Activated B cell treated with CpG ODN at 0.5 μM for 24 hours (primary cell): ENCODE measurements around the gene ETFBKMT. TPM values are rescaled to one million over a fixed set of nuclear protein-coding genes. Genes with fewer than 3 reads are reported as not detected.
"Not testable (repeated sequence)": the region's sequence is repeated elsewhere in the genome, so short reads cannot be mapped to it uniquely, and the experiment has no call there.

Experiments
- ATAC-seq: fragments of 200-7000 bp; cut with Tn5 transposase; one replicate; pipeline ENCODE4 v1.10.0; 2021; ENCODE audit warnings: low read depth, mild to moderate bottlenecking, moderate library complexity
- CTCF ChIA-PET: fragments of 350-600 bp; sonication (Branson Sonifier 250); formaldehyde crosslinking; loops from one replicate; lab custom pipeline; 2021; ENCODE audit warnings: antibody characterized with exemption; lab: Charles Lee
- POLR2A ChIA-PET: fragments of 350-600 bp; sonication (Branson Sonifier 250); formaldehyde crosslinking; loops from one replicate; lab custom pipeline; 2021; ENCODE audit warnings: antibody characterized with exemption; lab: Charles Lee
- DNase-seq: peaks from one replicate; pipeline ENCODE4 v3.0.0; 2022
- H3K27ac Mint-ChIP-seq: one replicate; pipeline ENCODE4 v1.8.0; 2020; ENCODE audit warnings: mixed read lengths
- H3K27me3 Mint-ChIP-seq: one replicate; pipeline ENCODE4 v1.8.0; 2021; ENCODE audit warnings: mixed read lengths
- H3K36me3 Mint-ChIP-seq: one replicate; pipeline ENCODE4 v1.8.0; 2021; ENCODE audit warnings: low read depth, mixed read lengths
- H3K4me1 Mint-ChIP-seq: one replicate; pipeline ENCODE4 v1.8.0; 2021; ENCODE audit warnings: mixed read lengths
- H3K4me3 Mint-ChIP-seq: one replicate; pipeline ENCODE4 v1.8.0; 2020; ENCODE audit warnings: mild to moderate bottlenecking, mixed read lengths
- H3K9me3 Mint-ChIP-seq: one replicate; pipeline ENCODE4 v1.8.0; 2020; ENCODE audit warnings: mixed read lengths
- intact Hi-C: fragments of 100-400 bp; cut with micrococcal nuclease; formaldehyde crosslinking; loops from one replicate; pipeline ENCODE4 v1.15.1; 2024
- total RNA-seq: library from RNA; stranded (reverse); gene quantifications from 2 replicates; pipeline ENCODE4 v1.2.3, GENCODE V29; 2022
- TF ChIP-seq, protein P1 (sequence below): fragments of 200-600 bp; IDR thresholded peaks from one replicate; pipeline ENCODE4 v1.8.0; 2022; ENCODE audit warnings: antibody characterized with exemption, mild to moderate bottlenecking

Gene ETFBKMT
- total RNA-seq, 1 donor from 2014 or later = 2.0 TPM

DNA sequence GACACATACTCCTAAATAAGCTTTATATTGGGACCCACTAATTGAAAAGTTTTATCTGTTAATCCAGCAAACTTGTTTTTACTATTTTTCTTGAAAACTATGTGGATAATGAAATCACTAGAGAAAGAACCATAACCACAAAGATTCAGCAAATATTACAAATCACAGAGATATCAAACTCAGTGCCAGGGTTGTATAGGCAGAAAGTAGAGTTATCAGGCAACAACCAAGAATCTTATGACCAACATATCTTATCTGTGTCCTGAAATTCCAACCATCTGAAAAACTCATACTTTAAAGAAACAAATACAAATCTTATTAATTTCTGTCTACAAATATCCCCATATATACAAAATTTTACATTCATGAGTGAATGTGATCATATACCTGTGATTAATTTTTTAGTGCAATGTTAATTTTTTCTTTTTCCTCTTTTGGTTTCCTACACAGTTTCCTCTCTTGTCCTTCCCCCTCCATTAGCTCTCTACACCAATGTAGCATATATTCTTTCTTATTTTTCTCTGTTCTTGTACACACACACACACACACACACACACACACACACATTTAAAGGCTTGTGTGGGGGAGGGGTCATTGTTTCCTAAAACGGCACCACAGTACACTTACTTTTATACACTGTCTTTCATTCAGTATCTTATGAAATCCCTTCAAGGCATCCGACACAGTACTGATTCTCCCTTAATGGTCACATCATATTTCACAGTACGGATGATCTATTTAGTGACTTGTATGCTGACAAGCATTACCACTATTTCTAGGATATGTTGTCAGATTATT, 50.7 kb downstream of the ETFBKMT start:
- H3K27ac Mint-ChIP-seq = peak overlapping the region; percentile 57
- ChIA-PET POLR2A (interaction anchor here (0.6 to 1.2 kb wide), 3 partner anchors 19 to 589 kb away, joined by 3 to 4 read pairs (median 3); partner anchors contain the start of gene AMN1), CTCF (interaction anchor here (0.8 kb wide), 1 partner anchor 250 kb away, joined by 3 read pairs; no protein-coding TSS in a partner anchor)

DNA sequence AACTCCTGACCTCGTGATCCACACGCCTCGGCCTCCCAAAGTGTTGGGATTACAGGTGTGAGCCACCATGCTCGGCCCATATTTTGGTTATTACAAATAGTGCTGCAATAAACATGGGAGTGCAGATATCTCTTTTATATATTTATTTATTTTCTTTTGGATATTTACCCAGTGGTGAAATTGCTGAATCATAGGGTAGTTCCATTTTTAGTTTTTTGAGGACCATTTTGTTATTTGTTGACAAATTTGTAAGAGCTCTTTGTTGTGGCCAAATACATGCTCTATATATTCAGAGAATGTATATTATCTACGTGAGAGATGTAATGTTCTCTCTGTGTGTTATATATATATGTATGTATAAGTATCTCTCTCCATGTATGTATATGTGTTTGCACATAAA, 53.4 kb downstream of the ETFBKMT start:
- CTCF ChIA-PET = no interaction called here

More for the DNA sequence above, 50.7 kb downstream of the ETFBKMT start:
- H3K36me3 Mint-ChIP-seq = peaks cover 44% of the 10 kb centered on the region
- no peak for DNase-seq
- H3K9me3 Mint-ChIP-seq = peaks cover 9% of the 10 kb centered on the region
- intact Hi-C loops = no loop called here
- TF ChIP-seq, protein P1, sequence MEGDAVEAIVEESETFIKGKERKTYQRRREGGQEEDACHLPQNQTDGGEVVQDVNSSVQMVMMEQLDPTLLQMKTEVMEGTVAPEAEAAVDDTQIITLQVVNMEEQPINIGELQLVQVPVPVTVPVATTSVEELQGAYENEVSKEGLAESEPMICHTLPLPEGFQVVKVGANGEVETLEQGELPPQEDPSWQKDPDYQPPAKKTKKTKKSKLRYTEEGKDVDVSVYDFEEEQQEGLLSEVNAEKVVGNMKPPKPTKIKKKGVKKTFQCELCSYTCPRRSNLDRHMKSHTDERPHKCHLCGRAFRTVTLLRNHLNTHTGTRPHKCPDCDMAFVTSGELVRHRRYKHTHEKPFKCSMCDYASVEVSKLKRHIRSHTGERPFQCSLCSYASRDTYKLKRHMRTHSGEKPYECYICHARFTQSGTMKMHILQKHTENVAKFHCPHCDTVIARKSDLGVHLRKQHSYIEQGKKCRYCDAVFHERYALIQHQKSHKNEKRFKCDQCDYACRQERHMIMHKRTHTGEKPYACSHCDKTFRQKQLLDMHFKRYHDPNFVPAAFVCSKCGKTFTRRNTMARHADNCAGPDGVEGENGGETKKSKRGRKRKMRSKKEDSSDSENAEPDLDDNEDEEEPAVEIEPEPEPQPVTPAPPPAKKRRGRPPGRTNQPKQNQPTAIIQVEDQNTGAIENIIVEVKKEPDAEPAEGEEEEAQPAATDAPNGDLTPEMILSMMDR = no peak
- ATAC-seq = no peak
- H3K4me1 Mint-ChIP-seq = peaks cover 27% of the 10 kb centered on the region
- no peaks in the 10 kb centered on the region for H3K27me3 Mint-ChIP-seq
- H3K4me3 Mint-ChIP-seq = no peak overlapping the region

DNA sequence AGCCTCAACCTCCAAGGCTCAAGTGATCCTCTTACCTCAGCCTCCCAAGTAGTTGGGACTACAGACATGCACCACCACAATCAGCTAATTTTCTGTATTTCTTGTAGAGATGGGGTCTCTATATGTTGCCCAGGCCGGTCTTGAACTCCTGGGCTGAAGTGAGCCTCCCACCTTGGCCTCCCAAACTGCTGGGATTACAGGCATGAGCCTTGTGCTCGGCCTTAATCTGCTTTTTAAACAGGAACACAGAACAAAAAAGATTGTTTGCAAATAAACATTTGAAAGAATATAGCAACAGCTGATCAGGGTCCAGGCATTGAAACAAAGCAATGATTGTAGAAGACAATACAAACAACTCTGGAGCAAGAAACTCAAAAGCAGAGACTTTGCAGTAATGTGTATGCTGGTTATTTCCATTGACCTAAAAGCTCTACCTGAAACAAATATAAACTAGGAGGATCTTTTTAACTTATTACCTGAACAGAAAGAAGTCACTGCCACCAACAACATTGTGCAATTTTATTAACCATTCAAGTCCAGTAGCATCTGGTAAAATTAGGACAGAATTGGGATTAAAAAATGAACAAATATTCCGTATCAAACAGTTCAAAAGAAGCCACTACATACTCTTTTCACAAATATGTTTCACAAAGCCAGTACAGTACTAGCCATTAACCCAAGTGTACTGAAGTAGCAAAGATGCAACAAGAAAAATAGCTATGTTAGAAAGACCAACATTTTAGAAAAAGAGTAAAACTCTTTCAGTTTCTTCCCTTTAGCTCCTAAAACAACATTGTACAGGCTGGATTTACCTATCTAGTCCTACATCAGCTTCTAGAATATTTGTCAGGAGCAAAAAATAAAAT, 55.2 kb downstream of the ETFBKMT start:
- H3K9me3 Mint-ChIP-seq = peaks cover 6% of the 10 kb centered on the region
- ATAC-seq (peak; percentile 11), DNase-seq (no peak)
- TF ChIP-seq, protein P1 = no peak
- ChIA-PET CTCF (interaction anchor here (0.8 to 1.5 kb wide), 5 partner anchors 25 to 346 kb away, joined by 3 to 7 read pairs (median 4); no protein-coding TSS in a partner anchor), POLR2A (interaction anchor here (0.5 to 3.4 kb wide), 36 partner anchors 9 to 573 kb away, joined by 3 to 101 read pairs (median 4); partner anchors contain the start of genes AMN1, ETFBKMT and RESF1)
- no peaks in the 10 kb centered on the region for H3K27me3 Mint-ChIP-seq
- peak overlapping the region; percentile 85 for H3K27ac Mint-ChIP-seq
- peaks cover 36% of the 10 kb centered on the region for H3K36me3 Mint-ChIP-seq
- peak overlapping the region; percentile 32 for H3K4me3 Mint-ChIP-seq
- peaks cover 64% of the 10 kb centered on the region for H3K4me1 Mint-ChIP-seq
- intact Hi-C loops = loop anchor here (1.0 kb wide), 6 partner anchors 14 to 245 kb away; partner anchors contain the start of genes ETFBKMT and RESF1

More for the DNA sequence above, 53.4 kb downstream of the ETFBKMT start:
- Mint-ChIP-seq H3K4me1 (peaks cover 50% of the 10 kb centered on the region), H3K4me3 (no peak overlapping the region), H3K36me3 (peaks cover 36% of the 10 kb centered on the region), H3K9me3 (peaks cover 11% of the 10 kb centered on the region), H3K27ac (no peak overlapping the region), H3K27me3 (no peaks in the 10 kb centered on the region)
- intact Hi-C loops = no loop called here
- ATAC-seq (no peak), DNase-seq (no peak)
- POLR2A ChIA-PET = interaction anchor here (0.9 to 3.4 kb wide), 3 partner anchors 16 to 96 kb away, joined by 3 to 43 read pairs (median 37); partner anchors contain the start of gene AMN1
- TF ChIP-seq, protein P1 = no peak

DNA sequence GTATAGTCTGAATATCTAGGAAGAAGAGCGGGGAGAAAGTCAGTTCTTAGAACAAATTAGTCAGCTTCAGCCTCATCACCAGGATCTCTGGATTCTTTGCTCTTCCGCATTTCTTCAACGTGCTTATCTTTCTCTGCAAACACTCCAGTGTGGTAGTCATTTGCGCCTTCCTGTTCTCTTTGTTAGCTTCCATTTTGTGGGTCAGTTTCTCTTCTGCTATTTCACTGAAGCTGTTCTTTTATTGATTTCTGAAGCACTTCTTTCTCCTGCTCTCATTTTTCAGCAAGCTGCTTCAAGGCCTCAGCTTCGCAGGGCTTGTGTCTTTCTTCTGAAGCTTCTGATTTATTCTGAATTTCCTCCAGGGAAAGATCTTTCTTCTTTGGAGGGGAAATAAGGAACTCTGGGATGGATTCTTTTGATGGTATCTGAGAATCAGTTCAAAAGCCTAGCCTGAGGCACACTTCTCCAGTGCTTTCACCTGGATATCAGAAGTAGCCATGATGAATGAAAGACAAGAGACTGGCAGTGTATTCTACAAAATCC, 55.9 kb downstream of the ETFBKMT start:
- Mint-ChIP-seq H3K4me1 (peaks cover 58% of the 10 kb centered on the region), H3K27ac (peak overlapping the region; percentile 85), H3K36me3 (peaks cover 38% of the 10 kb centered on the region), H3K27me3 (no peaks in the 10 kb centered on the region), H3K4me3 (peak overlapping the region; percentile 32), H3K9me3 (peaks cover 6% of the 10 kb centered on the region)
- CTCF ChIA-PET = interaction anchor here (0.8 to 1.5 kb wide), 5 partner anchors 24 to 345 kb away, joined by 3 to 7 read pairs (median 4); no protein-coding TSS in a partner anchor
- POLR2A ChIA-PET = interaction anchor here (0.6 to 3.4 kb wide), 39 partner anchors 9 to 572 kb away, joined by 3 to 101 read pairs (median 4); partner anchors contain the start of genes AMN1, ETFBKMT and RESF1
- ATAC-seq (peak; percentile 93), DNase-seq (no peak)
- TF ChIP-seq, protein P1 = no peak
- intact Hi-C loops = loop anchor here (1.0 kb wide), 6 partner anchors 13 to 244 kb away; partner anchors contain the start of genes ETFBKMT and RESF1

DNA sequence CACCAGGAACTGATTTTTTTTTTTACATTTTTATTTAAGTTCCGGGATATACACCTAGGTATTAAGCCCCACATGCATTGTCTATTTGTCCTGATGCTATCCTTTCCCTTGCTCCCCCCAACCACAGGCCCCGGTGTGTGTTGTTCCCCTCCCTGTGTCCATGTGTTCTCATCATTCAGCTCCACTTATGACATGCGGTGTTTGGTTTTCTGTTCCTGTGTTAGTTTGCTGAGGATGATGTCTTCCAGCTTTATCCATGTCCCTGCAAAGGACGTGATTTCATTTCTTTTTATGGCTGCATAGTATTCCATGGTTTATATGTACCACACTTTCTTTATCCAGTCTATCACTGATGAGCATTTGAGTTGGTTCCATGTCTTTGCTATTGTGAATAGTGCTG, 57.5 kb downstream of the ETFBKMT start:
- H3K9me3 Mint-ChIP-seq, intact Hi-C loops, H3K27me3 Mint-ChIP-seq, CTCF ChIA-PET, DNase-seq, ATAC-seq: not testable (repeated sequence)
- peak overlapping the region; percentile 85 for H3K27ac Mint-ChIP-seq
- peaks cover 49% of the 10 kb centered on the region for H3K36me3 Mint-ChIP-seq
- H3K4me3 Mint-ChIP-seq = peak overlapping the region; percentile 32
- POLR2A ChIA-PET = interaction anchor here (0.6 to 3.1 kb wide), 2 partner anchors 11 to 158 kb away, joined by 4 to 18 read pairs; partner anchors contain the start of gene AMN1
- H3K4me1 Mint-ChIP-seq = peaks cover 66% of the 10 kb centered on the region

DNA sequence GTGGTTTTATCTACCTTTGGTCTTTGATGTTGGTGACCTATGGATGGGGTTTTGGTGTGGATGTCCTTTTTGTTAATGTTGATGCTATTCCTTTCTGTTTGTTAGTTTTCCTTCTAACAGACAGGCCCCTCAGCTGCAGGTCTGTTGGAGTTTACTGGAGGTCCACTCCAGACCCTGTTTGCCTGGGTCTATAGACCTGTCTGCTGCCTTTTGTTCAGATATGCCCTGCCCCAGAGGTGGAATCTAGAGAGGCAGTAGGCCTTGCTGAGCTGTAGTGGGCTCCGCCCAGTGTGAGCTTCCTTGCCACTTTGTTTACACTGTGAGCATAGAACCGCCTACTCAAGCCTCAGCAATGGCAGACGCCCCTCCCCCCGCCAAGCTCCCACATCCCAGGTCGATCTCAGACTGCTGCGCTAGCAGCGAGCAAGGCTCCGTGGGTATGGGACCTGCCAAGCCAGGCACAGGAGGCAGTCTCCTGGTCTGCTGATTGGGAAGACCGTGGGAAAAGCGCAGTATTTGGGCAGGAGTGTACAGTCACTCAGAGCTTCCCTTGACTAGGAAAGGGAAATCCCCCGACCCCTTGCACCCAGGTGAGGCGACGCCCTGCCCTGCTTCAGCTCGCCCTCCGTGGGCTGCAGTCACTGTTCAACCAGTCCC, 59.2 kb downstream of the ETFBKMT start:
- DNase-seq, CTCF ChIA-PET, intact Hi-C loops, H3K4me3 Mint-ChIP-seq, H3K9me3 Mint-ChIP-seq, H3K27me3 Mint-ChIP-seq, ATAC-seq: not testable (repeated sequence)
- Mint-ChIP-seq H3K4me1 (peaks cover 82% of the 10 kb centered on the region), H3K36me3 (peaks cover 62% of the 10 kb centered on the region), H3K27ac (peak overlapping the region; percentile 37)
- POLR2A ChIA-PET = interaction anchor here (0.6 to 3.1 kb wide), 4 partner anchors 10 to 59 kb away, joined by 3 to 18 read pairs (median 5); partner anchors contain the start of genes AMN1 and ETFBKMT
